Stomach (tissue), 4 donors: ENCODE results near the gene PRTG.

Experiments
- EP300 ChIP-seq: sonication (generic); formaldehyde crosslinking; IDR thresholded peaks from one replicate; pipeline ENCODE4 v1.6.1; 2017; ENCODE audit warnings: antibody characterized with exemption
- POLR2A ChIP-seq, 4 donors: fragments of 450-650 bp; IDR thresholded peaks; one replicate each; pipeline ENCODE4 v1.6.1; 2016; ENCODE audit warnings: antibody characterized with exemption in 4 of 4, control low read depth in 2 of 4, mild to moderate bottlenecking in 1 of 4, moderate library complexity in 1 of 4
- POLR2AphosphoS5 ChIP-seq, 3 donors: sonication (generic); formaldehyde crosslinking; IDR thresholded peaks; one replicate each; pipeline ENCODE4 v1.6.1; 2016; ENCODE audit warnings: antibody characterized with exemption in 3 of 3
- TF ChIP-seq, protein P1 (sequence below), 7 experiments: fragments of 450-650 bp in 4 of 7; fragments of 200-600 bp in 3 of 7; sonication (generic) in 3 of 7; IDR thresholded peaks; one replicate each; pipeline ENCODE4 v1.5.1; 2016 to 2019; ENCODE audit warnings: antibody characterized with exemption in 7 of 7, control low read depth in 2 of 7, mild to moderate bottlenecking in 1 of 7

- TF ChIP-seq, protein P1, sequence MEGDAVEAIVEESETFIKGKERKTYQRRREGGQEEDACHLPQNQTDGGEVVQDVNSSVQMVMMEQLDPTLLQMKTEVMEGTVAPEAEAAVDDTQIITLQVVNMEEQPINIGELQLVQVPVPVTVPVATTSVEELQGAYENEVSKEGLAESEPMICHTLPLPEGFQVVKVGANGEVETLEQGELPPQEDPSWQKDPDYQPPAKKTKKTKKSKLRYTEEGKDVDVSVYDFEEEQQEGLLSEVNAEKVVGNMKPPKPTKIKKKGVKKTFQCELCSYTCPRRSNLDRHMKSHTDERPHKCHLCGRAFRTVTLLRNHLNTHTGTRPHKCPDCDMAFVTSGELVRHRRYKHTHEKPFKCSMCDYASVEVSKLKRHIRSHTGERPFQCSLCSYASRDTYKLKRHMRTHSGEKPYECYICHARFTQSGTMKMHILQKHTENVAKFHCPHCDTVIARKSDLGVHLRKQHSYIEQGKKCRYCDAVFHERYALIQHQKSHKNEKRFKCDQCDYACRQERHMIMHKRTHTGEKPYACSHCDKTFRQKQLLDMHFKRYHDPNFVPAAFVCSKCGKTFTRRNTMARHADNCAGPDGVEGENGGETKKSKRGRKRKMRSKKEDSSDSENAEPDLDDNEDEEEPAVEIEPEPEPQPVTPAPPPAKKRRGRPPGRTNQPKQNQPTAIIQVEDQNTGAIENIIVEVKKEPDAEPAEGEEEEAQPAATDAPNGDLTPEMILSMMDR (IDR thresholded peaks at IDR 0.05) = no peak
- no peak for TF ChIP-seq EP300
- no peak for TF ChIP-seq POLR2A (IDR thresholded peaks at IDR 0.05)
- no peak for TF ChIP-seq POLR2AphosphoS5 (IDR thresholded peaks at IDR 0.05)
Measured at GRCh38 chr15:55736756-55737155, 6.2 kb downstream of the PRTG start.
